ENCODE data around the gene USP6.

DNA sequence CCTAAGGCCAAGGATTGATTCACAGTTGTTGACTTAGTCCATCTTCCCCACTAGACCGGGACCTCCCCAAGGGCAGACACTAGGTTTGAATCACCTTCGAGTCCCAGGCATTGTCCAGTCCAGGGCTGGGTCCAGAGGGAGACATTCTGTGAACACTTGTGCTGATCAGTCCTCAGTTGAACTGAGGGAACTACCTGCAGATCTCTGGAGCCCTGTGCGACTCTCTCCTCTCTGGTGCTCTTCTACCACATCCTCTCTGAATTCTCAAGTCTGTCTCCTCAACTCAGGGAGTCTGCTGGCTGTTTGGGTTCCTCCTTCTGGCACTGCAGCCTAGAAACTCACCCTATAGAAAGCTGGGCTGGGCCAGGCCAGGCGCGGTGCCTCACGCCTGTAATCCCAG, 15.0 kb upstream of the USP6 start:
- TF ChIP-seq, protein P1, sequence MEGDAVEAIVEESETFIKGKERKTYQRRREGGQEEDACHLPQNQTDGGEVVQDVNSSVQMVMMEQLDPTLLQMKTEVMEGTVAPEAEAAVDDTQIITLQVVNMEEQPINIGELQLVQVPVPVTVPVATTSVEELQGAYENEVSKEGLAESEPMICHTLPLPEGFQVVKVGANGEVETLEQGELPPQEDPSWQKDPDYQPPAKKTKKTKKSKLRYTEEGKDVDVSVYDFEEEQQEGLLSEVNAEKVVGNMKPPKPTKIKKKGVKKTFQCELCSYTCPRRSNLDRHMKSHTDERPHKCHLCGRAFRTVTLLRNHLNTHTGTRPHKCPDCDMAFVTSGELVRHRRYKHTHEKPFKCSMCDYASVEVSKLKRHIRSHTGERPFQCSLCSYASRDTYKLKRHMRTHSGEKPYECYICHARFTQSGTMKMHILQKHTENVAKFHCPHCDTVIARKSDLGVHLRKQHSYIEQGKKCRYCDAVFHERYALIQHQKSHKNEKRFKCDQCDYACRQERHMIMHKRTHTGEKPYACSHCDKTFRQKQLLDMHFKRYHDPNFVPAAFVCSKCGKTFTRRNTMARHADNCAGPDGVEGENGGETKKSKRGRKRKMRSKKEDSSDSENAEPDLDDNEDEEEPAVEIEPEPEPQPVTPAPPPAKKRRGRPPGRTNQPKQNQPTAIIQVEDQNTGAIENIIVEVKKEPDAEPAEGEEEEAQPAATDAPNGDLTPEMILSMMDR (IDR thresholded peaks at IDR 0.05), result no peak
- no peak for TF ChIP-seq POLR2A (IDR thresholded peaks at IDR 0.05)

Measured in body of pancreas (tissue), 4 donors.